ENCODE measurements around the gene GLCE. TPM values are rescaled to one million over a fixed set of nuclear protein-coding genes. Genes with fewer than 3 reads are reported as not detected.

Gene GLCE
- polyA plus RNA-seq, 1 experiment = 48.1 TPM

DNA sequence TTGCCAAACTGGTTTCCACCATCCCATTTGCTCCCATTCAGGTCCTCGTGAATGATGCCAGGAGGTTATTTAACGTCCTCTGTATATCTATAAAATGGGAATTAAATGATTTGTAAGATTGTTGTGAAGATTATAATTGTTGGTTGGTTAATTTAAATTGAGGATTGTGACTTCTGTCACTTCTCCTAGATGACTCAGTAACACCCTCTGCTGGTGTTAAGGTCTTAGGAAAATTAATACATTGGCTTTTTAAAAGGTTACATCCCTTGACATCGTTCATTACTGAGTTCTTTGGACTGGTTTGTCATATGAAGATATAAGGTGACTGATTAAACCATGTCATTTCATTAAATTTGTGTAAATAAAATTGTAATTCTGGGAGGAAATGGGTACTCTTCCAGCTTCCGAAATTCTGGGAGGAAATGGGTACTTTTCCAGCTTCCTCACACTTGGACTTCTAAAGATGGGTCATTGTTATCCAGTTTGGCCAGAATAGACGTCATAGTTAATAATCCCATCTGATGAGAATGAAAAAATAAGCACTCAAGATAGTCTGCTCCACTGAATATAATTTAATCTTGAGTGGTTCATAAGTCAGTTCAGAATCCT lies 105.0 kb downstream of the GLCE start:
- peak; percentile 42 for TF ChIP-seq CTCF (IDR thresholded peaks at IDR 0.05; ENCODE audit: low read depth, low read length)
- no peaks in the 10 kb centered on the region for H3K27me3 ChIP-seq (ENCODE audit: control insufficient read depth, insufficient read depth, low read length)
- DNase-seq (ENCODE audit: low read depth, low spot score) = no peak
- ChIA-PET POLR2A (no interaction called here), CTCF (interaction anchor here (0.7 to 1.3 kb wide), 3 partner anchors 9 to 208 kb away, joined by 3 to 4 read pairs (median 4); no protein-coding TSS in a partner anchor)
- H3K9me3 ChIP-seq (ENCODE audit: control insufficient read depth, insufficient read depth, low read length) = no peaks in the 10 kb centered on the region
- H3K4me3 ChIP-seq (ENCODE audit: low read depth, low read length) = no peak overlapping the region
- no peak overlapping the region for H3K27ac ChIP-seq (ENCODE audit: low read depth, low read length)

GRCh38 chr15:69271217-69271616 lies 110.8 kb downstream of the GLCE start:
- no peaks in the 10 kb centered on the region for H3K27me3 ChIP-seq (ENCODE audit: control insufficient read depth, insufficient read depth, low read length)
- no peaks in the 10 kb centered on the region for H3K9me3 ChIP-seq (ENCODE audit: control insufficient read depth, insufficient read depth, low read length)
- POLR2A ChIA-PET = no interaction called here
- H3K4me3 ChIP-seq (ENCODE audit: low read depth, low read length) = no peak overlapping the region
- DNase-seq (ENCODE audit: low read depth, low spot score) = no peak
- CTCF ChIA-PET = no interaction called here
- no peak overlapping the region for H3K27ac ChIP-seq (ENCODE audit: low read depth, low read length)
- TF ChIP-seq CTCF (IDR thresholded peaks at IDR 0.05; ENCODE audit: low read depth, low read length) = no peak

DNA sequence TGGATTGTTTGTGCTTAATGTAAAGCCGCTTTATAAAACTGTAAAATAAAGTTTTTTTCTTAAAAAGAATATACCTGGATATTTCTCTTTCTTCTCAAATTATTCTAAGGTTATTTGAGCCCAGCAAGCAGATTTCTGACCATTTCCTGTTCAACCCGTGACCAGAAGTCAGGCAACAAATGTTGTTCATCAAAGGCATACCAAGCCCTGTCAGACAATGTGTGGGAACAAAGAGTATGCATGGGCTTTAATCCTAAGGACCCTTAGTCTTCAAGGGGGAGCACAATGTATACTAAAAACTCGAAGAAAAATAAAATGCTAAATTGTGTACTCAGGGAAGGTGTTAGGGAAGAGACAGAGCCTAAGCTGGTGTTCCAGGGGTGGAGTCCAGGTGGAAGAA lies 111.7 kb downstream of the GLCE start:
- Histone ChIP-seq H3K9me3 (ENCODE audit: control insufficient read depth, insufficient read depth, low read length) (no peaks in the 10 kb centered on the region), H3K4me3 (ENCODE audit: low read depth, low read length) (no peak overlapping the region), H3K27ac (ENCODE audit: low read depth, low read length) (no peak overlapping the region), H3K27me3 (ENCODE audit: control insufficient read depth, insufficient read depth, low read length) (no peaks in the 10 kb centered on the region)
- no peak for TF ChIP-seq CTCF (IDR thresholded peaks at IDR 0.05; ENCODE audit: low read depth, low read length)
- POLR2A ChIA-PET = no interaction called here
- DNase-seq (ENCODE audit: low read depth, low spot score) = no peak
- CTCF ChIA-PET = no interaction called here

- no peaks in the 10 kb centered on the region for H3K27me3 ChIP-seq (ENCODE audit: control insufficient read depth, insufficient read depth, low read length)
- H3K9me3 ChIP-seq (ENCODE audit: control insufficient read depth, insufficient read depth, low read length) = no peaks in the 10 kb centered on the region
- no peak overlapping the region for H3K4me3 ChIP-seq (ENCODE audit: low read depth, low read length)
- ChIA-PET CTCF (no interaction called here), POLR2A (no interaction called here)
- no peak overlapping the region for H3K27ac ChIP-seq (ENCODE audit: low read depth, low read length)
- TF ChIP-seq CTCF (IDR thresholded peaks at IDR 0.05; ENCODE audit: low read depth, low read length) = no peak
- no peak for DNase-seq (ENCODE audit: low read depth, low spot score)
These were observed 112.5 kb downstream of the GLCE start for GRCh38 chr15:69272891-69273290.

GRCh38 chr15:69275074-69275670 lies 114.7 kb downstream of the GLCE start:
- DNase-seq (ENCODE audit: low read depth, low spot score) = no peak
- H3K27me3 ChIP-seq (ENCODE audit: control insufficient read depth, insufficient read depth, low read length) = no peaks in the 10 kb centered on the region
- no peak overlapping the region for H3K4me3 ChIP-seq (ENCODE audit: low read depth, low read length)
- TF ChIP-seq CTCF (IDR thresholded peaks at IDR 0.05; ENCODE audit: low read depth, low read length) = no peak
- ChIA-PET CTCF (interaction anchor here (1.0 to 1.1 kb wide), 2 partner anchors 10 to 119 kb away, joined by 4 read pairs; no protein-coding TSS in a partner anchor), POLR2A (no interaction called here)
- no peak overlapping the region for H3K27ac ChIP-seq (ENCODE audit: low read depth, low read length)
- H3K9me3 ChIP-seq (ENCODE audit: control insufficient read depth, insufficient read depth, low read length) = no peaks in the 10 kb centered on the region

Measured in AG04450 (cell line).